DOHH2 (cell line): ENCODE data around the gene PRDM7.
"Not testable (repeated sequence)": the region's sequence is repeated elsewhere in the genome, so short reads cannot be mapped to it uniquely, and the experiment has no call there.

Experiments
- EZH2phosphoT487 ChIP-seq: fragments of 200-600 bp; sonication (generic); IDR thresholded peaks from 2 replicates; pipeline ENCODE4 v1.6.1; 2017; ENCODE audit warnings: borderline replicate concordance, mild to moderate bottlenecking, antibody characterized with exemption, low read length, moderate library complexity, mixed read lengths
- TF ChIP-seq, protein P1 (sequence below): fragments of 200-600 bp; sonication (generic); IDR thresholded peaks from one replicate; pipeline ENCODE4 v1.5.1; 2014; ENCODE audit warnings: antibody characterized with exemption, mild to moderate bottlenecking, low read depth, low read length; ENCODE audit not compliant: poor library complexity, severe bottlenecking

- TF ChIP-seq, protein P1, sequence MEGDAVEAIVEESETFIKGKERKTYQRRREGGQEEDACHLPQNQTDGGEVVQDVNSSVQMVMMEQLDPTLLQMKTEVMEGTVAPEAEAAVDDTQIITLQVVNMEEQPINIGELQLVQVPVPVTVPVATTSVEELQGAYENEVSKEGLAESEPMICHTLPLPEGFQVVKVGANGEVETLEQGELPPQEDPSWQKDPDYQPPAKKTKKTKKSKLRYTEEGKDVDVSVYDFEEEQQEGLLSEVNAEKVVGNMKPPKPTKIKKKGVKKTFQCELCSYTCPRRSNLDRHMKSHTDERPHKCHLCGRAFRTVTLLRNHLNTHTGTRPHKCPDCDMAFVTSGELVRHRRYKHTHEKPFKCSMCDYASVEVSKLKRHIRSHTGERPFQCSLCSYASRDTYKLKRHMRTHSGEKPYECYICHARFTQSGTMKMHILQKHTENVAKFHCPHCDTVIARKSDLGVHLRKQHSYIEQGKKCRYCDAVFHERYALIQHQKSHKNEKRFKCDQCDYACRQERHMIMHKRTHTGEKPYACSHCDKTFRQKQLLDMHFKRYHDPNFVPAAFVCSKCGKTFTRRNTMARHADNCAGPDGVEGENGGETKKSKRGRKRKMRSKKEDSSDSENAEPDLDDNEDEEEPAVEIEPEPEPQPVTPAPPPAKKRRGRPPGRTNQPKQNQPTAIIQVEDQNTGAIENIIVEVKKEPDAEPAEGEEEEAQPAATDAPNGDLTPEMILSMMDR = not testable (repeated sequence)
- not testable (repeated sequence) for TF ChIP-seq EZH2phosphoT487
Measured at GRCh38 chr16:90121846-90122245, 44.7 kb upstream of the PRDM7 start.
